Tibial nerve (tissue), 4 donors: ENCODE measurements around the gene SLC5A10. TPM values are rescaled to one million over a fixed set of nuclear protein-coding genes. Genes with fewer than 3 reads are reported as not detected.
"Not testable (repeated sequence)": the region's sequence is repeated elsewhere in the genome, so short reads cannot be mapped to it uniquely, and the experiment has no call there.

Experiments used
- DNase-seq, 2 donors: peaks; one replicate each; pipeline ENCODE4 v3.0.0-alpha.2; 2019; ENCODE audit warnings: low spot score in 2 of 2
- H3K27ac ChIP-seq, 4 donors: fragments of 200-600 bp; sonication (generic) in 3 of 4; one replicate each; pipeline ENCODE4 v1.5.1; 2017 to 2019; ENCODE audit warnings: mild to moderate bottlenecking in 1 of 4
- H3K27me3 ChIP-seq, 2 donors: fragments of 200-600 bp; sonication (generic) in 1 of 2; one replicate each; pipeline versions ENCODE4 v1.5.1 to v1.6.0; 2017 to 2019
- H3K36me3 ChIP-seq, 3 donors: fragments of 200-600 bp; sonication (generic); one replicate each; pipeline ENCODE4 v1.5.1; 2018 to 2019
- H3K4me1 ChIP-seq, 4 donors: fragments of 200-600 bp; sonication (generic) in 3 of 4; one replicate each; pipeline ENCODE4 v1.5.1; 2017 to 2019
- H3K4me3 ChIP-seq, 4 donors: fragments of 200-600 bp; sonication (generic) in 3 of 4; one replicate each; pipeline ENCODE4 v1.5.1; 2017 to 2019; ENCODE audit warnings: mild to moderate bottlenecking in 1 of 4, moderate library complexity in 1 of 4
- H3K9me3 ChIP-seq, 4 donors: fragments of 200-600 bp; sonication (generic) in 3 of 4; one replicate each; pipeline ENCODE4 v1.5.1; 2017 to 2019
- EP300 ChIP-seq, 2 donors: sonication (generic); formaldehyde crosslinking; IDR thresholded peaks; one replicate each; pipeline ENCODE4 v1.6.1; 2017; ENCODE audit warnings: antibody characterized with exemption in 2 of 2, mild to moderate bottlenecking in 1 of 2
- POLR2A ChIP-seq, 2 donors: fragments of 450-650 bp; IDR thresholded peaks; one replicate each; pipeline ENCODE4 v1.6.1; 2017; ENCODE audit warnings: antibody characterized with exemption in 2 of 2, mild to moderate bottlenecking in 2 of 2, moderate library complexity in 2 of 2
- WGBS, 2 donors: methylation state at CpG; one replicate each; pipeline ENCODE4 v1.1.5; 2018; 5-methylcytosine and 5-hydroxymethylcytosine counted together
- total RNA-seq, 4 donors: library from RNA; depleted of rRNA; stranded (reverse); fragments of >200 nt; gene quantifications; one replicate each; pipeline ENCODE4 v1.1.0, GENCODE V29; 2016
- TF ChIP-seq, protein P1 (sequence below), 5 experiments: fragments of 200-600 bp in 3 of 5; fragments of 450-650 bp in 2 of 5; sonication (generic) in 3 of 5; IDR thresholded peaks; one replicate each; pipeline ENCODE4 v1.5.1; 2016 to 2019; ENCODE audit warnings: antibody characterized with exemption in 5 of 5, mild to moderate bottlenecking in 3 of 5, moderate library complexity in 2 of 5

SLC5A10 gene
- total RNA-seq, 4 donors from 2014 or later = not detected

DNA sequence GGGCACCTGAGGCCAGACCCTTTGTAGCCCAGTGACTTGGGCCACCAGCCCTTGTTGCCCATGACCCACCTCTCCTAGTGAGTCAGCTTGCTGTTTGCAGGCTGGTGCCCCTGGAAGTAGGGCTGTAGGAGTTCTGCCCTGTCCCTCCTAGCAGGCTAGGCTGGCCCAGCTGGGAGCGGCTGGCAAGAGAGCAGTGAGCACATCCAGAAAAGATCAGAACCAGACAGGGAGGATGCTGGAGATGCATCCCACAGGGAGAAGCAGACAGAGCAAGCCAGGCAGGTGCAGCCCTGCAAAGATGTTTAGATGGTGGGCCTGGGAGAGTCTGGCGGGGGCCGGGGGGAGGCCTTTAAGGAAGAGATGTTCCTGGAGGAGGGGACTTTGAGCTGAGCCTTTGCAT lies 2.4 kb downstream of the SLC5A10 start:
- TF ChIP-seq, protein P1, sequence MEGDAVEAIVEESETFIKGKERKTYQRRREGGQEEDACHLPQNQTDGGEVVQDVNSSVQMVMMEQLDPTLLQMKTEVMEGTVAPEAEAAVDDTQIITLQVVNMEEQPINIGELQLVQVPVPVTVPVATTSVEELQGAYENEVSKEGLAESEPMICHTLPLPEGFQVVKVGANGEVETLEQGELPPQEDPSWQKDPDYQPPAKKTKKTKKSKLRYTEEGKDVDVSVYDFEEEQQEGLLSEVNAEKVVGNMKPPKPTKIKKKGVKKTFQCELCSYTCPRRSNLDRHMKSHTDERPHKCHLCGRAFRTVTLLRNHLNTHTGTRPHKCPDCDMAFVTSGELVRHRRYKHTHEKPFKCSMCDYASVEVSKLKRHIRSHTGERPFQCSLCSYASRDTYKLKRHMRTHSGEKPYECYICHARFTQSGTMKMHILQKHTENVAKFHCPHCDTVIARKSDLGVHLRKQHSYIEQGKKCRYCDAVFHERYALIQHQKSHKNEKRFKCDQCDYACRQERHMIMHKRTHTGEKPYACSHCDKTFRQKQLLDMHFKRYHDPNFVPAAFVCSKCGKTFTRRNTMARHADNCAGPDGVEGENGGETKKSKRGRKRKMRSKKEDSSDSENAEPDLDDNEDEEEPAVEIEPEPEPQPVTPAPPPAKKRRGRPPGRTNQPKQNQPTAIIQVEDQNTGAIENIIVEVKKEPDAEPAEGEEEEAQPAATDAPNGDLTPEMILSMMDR (IDR thresholded peaks at IDR 0.05) = no peak
- no peak for TF ChIP-seq POLR2A (IDR thresholded peaks at IDR 0.05)
- no peak for TF ChIP-seq EP300 (IDR thresholded peaks at IDR 0.05)
- Histone ChIP-seq H3K27me3 (no peaks in the 10 kb centered on the region), H3K4me3 (no peak overlapping the region), H3K36me3 (no peaks in the 10 kb centered on the region), H3K27ac (no peak overlapping the region), H3K4me1 (no peaks in the 10 kb centered on the region), H3K9me3 (no peaks in the 10 kb centered on the region)
- no peak for DNase-seq
- 82 to 92% methylated on average over 3 of the region's 3 CpGs for WGBS, 2 donors

DNA sequence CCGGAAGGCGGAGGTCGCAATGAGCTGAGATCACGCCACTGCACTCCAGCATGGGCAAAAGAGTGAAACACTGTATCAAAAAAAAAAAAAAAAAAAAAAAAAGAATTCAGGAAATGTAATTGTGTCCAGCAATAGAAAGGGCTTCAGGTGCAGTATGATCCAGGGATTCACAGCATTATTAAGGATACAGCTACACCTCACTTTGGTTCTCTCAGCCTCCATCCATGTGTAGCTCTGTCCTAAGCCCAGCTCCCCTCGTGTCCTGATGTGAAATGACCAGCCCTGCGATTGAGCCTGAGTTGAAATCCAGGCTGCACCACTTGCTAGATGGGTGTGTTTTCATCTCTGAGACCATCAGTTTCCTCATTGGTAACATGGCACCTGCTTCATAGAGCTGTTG lies 3.0 kb downstream of the SLC5A10 start:
- Histone ChIP-seq H3K4me1 (no peaks in the 10 kb centered on the region), H3K27ac (no peak overlapping the region), H3K9me3 (no peaks in the 10 kb centered on the region), H3K27me3 (no peaks in the 10 kb centered on the region), H3K4me3 (no peak overlapping the region), H3K36me3 (no peaks in the 10 kb centered on the region)
- 90 to 93% methylated on average over 6 of the region's 6 CpGs for WGBS, 2 donors
- DNase-seq = no peak
- TF ChIP-seq EP300 (IDR thresholded peaks at IDR 0.05) = no peak
- TF ChIP-seq, protein P1 (IDR thresholded peaks at IDR 0.05) = no peak
- TF ChIP-seq POLR2A (IDR thresholded peaks at IDR 0.05) = no peak

DNA sequence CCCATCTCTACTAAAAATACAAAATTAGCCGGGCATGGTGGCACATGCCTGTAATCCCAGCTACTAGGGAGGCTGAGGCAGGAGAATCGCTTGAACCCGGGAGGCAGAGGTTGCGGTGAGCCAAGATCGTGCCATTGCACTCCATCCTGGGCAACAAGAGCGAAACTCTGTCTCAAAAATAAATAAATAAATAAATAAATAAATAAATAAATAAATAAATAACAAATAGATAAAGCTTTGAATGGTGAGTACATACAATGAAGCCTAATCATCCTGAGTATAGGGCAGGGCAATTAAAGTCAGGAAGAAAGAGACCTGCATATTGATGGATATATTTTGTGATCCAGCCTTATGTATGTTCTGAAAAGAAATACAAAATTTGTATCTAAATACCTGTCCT lies 4.1 kb downstream of the SLC5A10 start:
- H3K36me3 ChIP-seq, H3K4me1 ChIP-seq, H3K27ac ChIP-seq, DNase-seq, H3K27me3 ChIP-seq, H3K4me3 ChIP-seq, H3K9me3 ChIP-seq: not testable (repeated sequence)
- WGBS, 2 donors = 90 to 98% methylated on average over 6 of the region's 6 CpGs

DNA sequence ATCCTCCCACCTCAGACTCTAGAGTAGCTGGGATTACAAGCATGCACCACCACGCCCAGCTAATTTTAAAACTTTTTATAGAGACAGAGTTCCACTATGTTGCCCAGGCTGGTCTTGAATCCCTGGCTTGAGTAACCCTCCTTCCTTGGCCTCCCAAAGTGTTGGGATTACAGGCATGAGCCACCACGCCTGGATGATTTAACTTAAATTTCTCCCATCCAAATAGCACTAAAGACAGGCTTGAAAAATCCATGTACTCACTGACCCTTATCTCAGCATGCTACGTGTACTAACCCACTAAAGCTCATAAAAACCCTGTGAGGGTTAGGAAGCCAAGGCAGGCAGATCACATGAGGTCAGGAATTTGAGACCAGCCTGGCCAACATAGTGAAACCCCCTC lies 4.6 kb downstream of the SLC5A10 start:
- H3K27me3 ChIP-seq = no peaks in the 10 kb centered on the region
- H3K36me3 ChIP-seq = no peaks in the 10 kb centered on the region
- H3K27ac ChIP-seq = no peak overlapping the region
- 83 to 87% methylated on average over 3 of the region's 3 CpGs for WGBS, 2 donors
- no peak for TF ChIP-seq EP300 (IDR thresholded peaks at IDR 0.05)
- no peak for TF ChIP-seq POLR2A (IDR thresholded peaks at IDR 0.05)
- TF ChIP-seq, protein P1 (IDR thresholded peaks at IDR 0.05) = no peak
- no peaks in the 10 kb centered on the region for H3K9me3 ChIP-seq
- DNase-seq = no peak
- H3K4me3 ChIP-seq = no peak overlapping the region
- H3K4me1 ChIP-seq = peaks cover 0 to 8% (median 0%) of the 10 kb centered on the region in 4 donors

DNA sequence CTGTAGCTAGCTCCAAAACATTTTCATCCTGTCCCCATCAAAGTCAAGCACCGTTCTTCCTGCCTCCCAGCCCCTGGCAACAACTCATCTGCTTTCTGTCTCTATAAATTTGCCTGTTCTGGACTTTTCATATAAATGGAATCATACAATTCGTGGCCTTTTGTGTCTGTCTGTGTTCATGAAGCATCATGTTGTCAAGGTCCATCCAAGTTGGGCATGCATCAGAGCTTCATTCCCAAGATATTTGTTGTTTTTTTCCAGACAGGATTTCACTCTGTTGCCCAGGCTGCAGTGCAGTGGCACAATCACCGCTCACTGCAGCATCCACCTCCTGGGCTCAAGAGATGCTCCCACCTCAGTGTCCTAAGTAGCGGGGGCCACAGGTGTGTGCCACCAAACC lies 5.9 kb downstream of the SLC5A10 start:
- 87 to 90% methylated on average over 4 of the region's 4 CpGs for WGBS, 2 donors

More for the DNA sequence above, 5.9 kb downstream of the SLC5A10 start:
- Histone ChIP-seq H3K36me3 (no peaks in the 10 kb centered on the region), H3K9me3 (no peaks in the 10 kb centered on the region), H3K27ac (no peak overlapping the region), H3K4me1 (peaks cover 0 to 11% (median 0%) of the 10 kb centered on the region in 4 donors), H3K4me3 (no peak overlapping the region), H3K27me3 (no peaks in the 10 kb centered on the region)
- TF ChIP-seq EP300 (IDR thresholded peaks at IDR 0.05) = no peak
- TF ChIP-seq, protein P1 (IDR thresholded peaks at IDR 0.05) = no peak
- no peak for TF ChIP-seq POLR2A (IDR thresholded peaks at IDR 0.05)
- DNase-seq = no peak
